Measurements from ENCODE around the gene FAM83B.

DNA sequence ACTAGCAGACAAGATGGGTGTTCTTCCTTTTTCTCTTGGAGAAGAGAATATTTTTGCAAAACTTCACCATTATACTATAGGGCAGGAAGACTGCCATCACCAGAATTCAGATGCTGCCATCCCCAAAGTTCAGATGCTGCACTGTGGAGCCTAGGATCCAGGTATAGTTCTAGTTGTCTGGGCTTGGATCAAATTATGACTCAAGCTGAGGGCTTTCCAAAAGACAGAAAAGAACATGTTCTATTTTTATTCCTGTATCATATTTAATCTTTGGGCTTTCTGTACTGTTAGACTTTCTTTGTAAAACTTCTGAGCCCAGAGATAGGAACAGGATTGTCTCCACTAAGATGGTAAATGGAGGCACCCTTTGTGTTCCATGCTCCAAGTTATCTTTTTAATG lies 22.0 kb downstream of the FAM83B start:
- TF ChIP-seq POLR2AphosphoS5 (IDR thresholded peaks at IDR 0.05; ENCODE audit: borderline replicate concordance, low read depth, low read length) (no peak), FOXP2 (optimal IDR thresholded peaks at IDR 0.05; ENCODE audit: control extremely low read depth, extremely low read length, insufficient read depth) (no peak)

All from SK-N-MC (cell line).